ENCODE measurements around the gene ADCY3.

ADCY3 gene

GRCh38 chr2:24925815-24926214 is 5.8 kb upstream of the ADCY3 start:
- no peak overlapping the region for H3K27ac ChIP-seq
- TF ChIP-seq ZFX (IDR thresholded peaks at IDR 0.05) (no peak), CTCF (conservative IDR thresholded peaks at IDR 0.05) (no peak)

GRCh38 chr2:24924732-24925131 is 4.7 kb upstream of the ADCY3 start:
- TF ChIP-seq ZFX (IDR thresholded peaks at IDR 0.05) (no peak), CTCF (conservative IDR thresholded peaks at IDR 0.05) (no peak)
- no peak overlapping the region for H3K27ac ChIP-seq

- no peak overlapping the region for H3K27ac ChIP-seq
- TF ChIP-seq CTCF (conservative IDR thresholded peaks at IDR 0.05) (no peak), ZFX (IDR thresholded peaks at IDR 0.05) (no peak)
These were observed 4.2 kb upstream of the ADCY3 start for GRCh38 chr2:24924266-24924665.

GRCh38 chr2:24923106-24923505 is 3.1 kb upstream of the ADCY3 start:
- TF ChIP-seq ZFX (IDR thresholded peaks at IDR 0.05) (no peak), CTCF (conservative IDR thresholded peaks at IDR 0.05) (no peak)
- no peak overlapping the region for H3K27ac ChIP-seq

GRCh38 chr2:24922556-24922955 is 2.5 kb upstream of the ADCY3 start:
- TF ChIP-seq CTCF (conservative IDR thresholded peaks at IDR 0.05) (no peak), ZFX (IDR thresholded peaks at IDR 0.05) (no peak)

GRCh38 chr2:24920809-24921441 is 888 bp upstream of the ADCY3 start:
- H3K27ac ChIP-seq: peak overlapping the region; percentile 81
- TF ChIP-seq ZFX (IDR thresholded peaks at IDR 0.05) (no peak), CTCF (conservative IDR thresholded peaks at IDR 0.05) (no peak; the same call in 1 of the 2 replicates)

More at GRCh38 chr2:24922556-24922955, 2.5 kb upstream of the ADCY3 start:
- no peak overlapping the region for H3K27ac ChIP-seq

- TF ChIP-seq CTCF (conservative IDR thresholded peaks at IDR 0.05): no peak
- TF ChIP-seq ZFX (IDR thresholded peaks at IDR 0.05): peak; percentile 69; the same call in 1 of the 2 replicates
- peak overlapping the region; percentile 81 for H3K27ac ChIP-seq
These were observed 435 bp downstream of the ADCY3 start for GRCh38 chr2:24919506-24920097.

Measured in C4-2B (cell line).